ENCODE measurements around the gene PELI2.

PELI2 gene

DNA sequence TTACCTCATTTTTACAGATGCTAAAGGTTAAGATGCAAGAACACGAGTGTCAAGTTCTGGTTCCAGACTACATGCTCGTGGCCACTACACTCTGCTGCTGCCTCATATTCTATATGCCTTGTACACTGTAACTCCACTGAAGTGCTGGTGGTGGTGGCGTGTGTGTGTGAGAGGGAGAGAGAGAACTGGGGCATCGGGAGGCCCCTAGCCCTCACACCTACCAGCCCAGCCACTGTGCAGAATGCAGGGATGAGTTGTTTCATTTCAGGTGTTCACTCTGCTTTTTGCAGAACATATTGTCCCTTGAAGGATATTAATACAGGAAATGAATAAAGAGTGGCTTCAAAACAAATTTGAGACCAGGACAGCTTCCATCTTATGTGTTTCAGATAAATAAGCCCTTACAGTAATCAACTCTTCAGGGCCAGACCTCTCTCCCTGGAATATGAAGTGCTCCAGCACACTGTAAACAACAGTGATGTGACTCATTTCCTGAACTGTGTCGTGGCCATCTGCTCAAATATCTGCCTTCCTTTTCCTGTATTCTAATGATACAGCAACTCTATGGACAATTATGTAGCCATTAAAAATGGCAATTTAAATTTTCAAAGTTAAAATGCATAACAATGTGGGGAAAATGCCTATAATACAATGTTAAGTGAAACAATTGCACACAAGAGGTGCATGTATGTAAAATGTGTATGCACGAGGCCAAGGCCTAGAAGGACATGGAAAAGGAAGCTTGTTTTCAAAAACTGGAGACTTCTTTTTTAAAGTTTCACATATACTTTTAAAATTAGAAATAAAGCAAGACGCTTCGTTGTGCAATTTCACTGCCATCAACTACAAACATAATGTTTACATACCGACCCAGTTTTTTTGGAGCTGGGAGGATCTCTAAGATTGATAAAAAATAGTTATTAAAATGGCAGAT is 215.4 kb downstream of the PELI2 start:
- Histone ChIP-seq H3K36me3 (ENCODE audit: insufficient read depth, low read length) (no peaks in the 10 kb centered on the region), H3K27me3 (ENCODE audit: insufficient read depth, low read length) (no peaks in the 10 kb centered on the region), H2AFZ (ENCODE audit: low read depth, low read length) (no peak overlapping the region), H3K4me3 (ENCODE audit: low read length) (no peak overlapping the region), H3K4me1 (ENCODE audit: insufficient read depth, low read length) (no peaks in the 10 kb centered on the region), H3K9me3 (ENCODE audit: low read length) (no peaks in the 10 kb centered on the region)

DNA sequence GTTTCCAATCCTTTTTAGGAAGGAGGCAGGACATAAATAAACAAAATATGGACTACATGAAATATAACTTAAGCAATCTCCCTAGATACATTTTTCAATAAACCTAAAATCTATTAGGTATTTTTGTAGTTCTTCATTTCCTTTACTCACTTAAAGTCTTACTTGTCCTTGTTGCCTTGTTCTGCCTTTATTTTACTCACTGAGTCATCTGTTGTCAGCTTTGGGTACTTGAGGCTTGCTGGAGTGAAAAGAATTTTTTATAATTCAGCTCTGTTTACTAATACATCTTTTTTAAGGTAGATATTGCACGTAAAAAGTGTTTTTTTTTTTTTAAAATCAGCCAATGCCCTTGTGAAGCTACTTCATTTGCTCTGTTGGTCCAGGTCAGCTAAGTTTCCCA is 216.2 kb downstream of the PELI2 start:
- no peak overlapping the region for H3K4me3 ChIP-seq (ENCODE audit: low read length)
- no peak overlapping the region for H2AFZ ChIP-seq (ENCODE audit: low read depth, low read length)
- H3K4me1 ChIP-seq (ENCODE audit: insufficient read depth, low read length) = no peaks in the 10 kb centered on the region
- no peaks in the 10 kb centered on the region for H3K36me3 ChIP-seq (ENCODE audit: insufficient read depth, low read length)
- H3K27me3 ChIP-seq (ENCODE audit: insufficient read depth, low read length) = no peaks in the 10 kb centered on the region
- H3K9me3 ChIP-seq (ENCODE audit: low read length) = no peaks in the 10 kb centered on the region

DNA sequence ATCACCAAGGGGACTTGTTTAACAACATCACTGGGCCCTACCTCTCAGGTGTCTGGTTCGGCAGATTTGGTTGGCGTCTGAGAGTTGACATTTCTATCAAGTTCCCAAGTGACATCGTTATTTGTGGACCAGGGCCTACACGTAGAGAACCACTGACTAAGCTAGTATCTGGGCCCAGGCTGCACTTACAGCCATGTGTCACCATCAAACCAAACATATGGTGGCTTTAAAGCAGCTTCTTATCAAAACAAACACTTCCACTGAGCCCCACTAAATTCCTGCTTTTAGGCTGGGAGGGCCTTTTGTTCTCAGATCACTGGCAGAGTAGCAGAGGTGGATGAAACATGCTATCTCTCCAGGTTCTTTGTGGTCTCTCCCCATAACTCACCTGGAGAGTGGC is 220.5 kb downstream of the PELI2 start:
- Histone ChIP-seq H3K9me3 (ENCODE audit: low read length) (no peaks in the 10 kb centered on the region), H3K36me3 (ENCODE audit: insufficient read depth, low read length) (no peaks in the 10 kb centered on the region)

DNA sequence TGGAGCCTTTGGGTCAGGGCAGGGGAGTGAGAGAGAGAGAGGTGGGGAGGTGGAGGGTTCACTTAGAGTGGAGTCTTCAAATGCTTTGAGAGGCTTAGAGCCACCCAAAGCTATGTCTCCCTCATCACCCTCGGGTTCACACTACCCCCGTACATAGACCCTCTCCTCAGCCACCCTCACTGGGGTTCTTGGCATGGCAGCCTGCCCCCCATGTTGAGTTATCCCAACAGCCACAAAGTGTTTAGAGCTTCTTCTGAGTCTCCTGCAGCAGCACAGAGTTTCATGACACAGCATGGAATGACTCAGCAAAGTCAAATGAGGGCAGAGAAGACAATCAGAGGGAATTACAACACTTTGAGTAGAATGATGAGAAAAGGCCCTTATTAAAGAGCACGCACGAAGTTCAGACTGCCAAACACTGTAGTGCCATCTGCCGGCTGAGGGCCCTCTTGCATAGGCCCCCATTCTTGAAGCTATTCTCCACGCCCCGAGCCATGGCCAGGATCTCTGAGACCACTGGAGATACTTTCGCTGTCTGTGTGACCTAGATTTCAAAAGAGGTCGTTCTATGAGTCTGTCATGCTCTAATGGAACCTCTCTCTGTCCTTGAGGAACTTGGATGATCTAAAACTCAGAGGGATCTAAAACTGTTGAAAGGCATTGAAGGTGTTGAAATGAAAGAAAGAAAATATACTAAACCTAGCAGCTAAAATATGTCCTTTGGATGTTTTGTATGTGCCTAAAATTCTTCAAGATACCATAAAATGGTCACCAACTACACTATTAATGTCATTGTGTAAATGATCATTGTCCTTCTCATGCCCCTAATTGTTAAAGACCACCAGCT is 221.9 kb downstream of the PELI2 start:
- Histone ChIP-seq H3K36me3 (ENCODE audit: insufficient read depth, low read length) (no peaks in the 10 kb centered on the region), H3K27me3 (ENCODE audit: insufficient read depth, low read length) (no peaks in the 10 kb centered on the region), H2AFZ (ENCODE audit: low read depth, low read length) (no peak overlapping the region), H3K4me3 (ENCODE audit: low read length) (no peak overlapping the region), H3K4me1 (ENCODE audit: insufficient read depth, low read length) (no peaks in the 10 kb centered on the region), H3K9me3 (ENCODE audit: low read length) (no peaks in the 10 kb centered on the region)

More for the DNA sequence above, 220.5 kb downstream of the PELI2 start:
- no peaks in the 10 kb centered on the region for H3K4me1 ChIP-seq (ENCODE audit: insufficient read depth, low read length)
- H3K27me3 ChIP-seq (ENCODE audit: insufficient read depth, low read length) = no peaks in the 10 kb centered on the region
- no peak overlapping the region for H3K4me3 ChIP-seq (ENCODE audit: low read length)
- H2AFZ ChIP-seq (ENCODE audit: low read depth, low read length) = no peak overlapping the region

DNA sequence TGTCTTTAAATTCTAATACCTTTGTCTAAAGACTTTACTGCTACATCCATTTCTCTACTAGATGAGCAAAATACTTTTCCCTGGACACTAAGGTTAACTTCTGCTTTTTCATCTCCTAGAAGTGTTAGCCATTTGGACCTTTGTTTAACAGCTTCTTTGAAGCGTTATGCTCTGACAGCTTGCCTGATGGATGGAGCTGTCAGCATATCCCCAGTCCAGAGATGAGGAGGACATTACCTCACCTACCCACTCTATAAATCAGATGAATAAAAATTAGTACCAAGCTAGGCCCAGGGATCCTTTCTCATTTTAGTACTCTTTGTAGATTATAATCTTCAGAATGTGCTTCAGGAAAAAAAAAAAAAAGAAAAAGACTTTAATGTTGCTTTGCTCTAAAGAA is 222.7 kb downstream of the PELI2 start:
- H3K4me3 ChIP-seq (ENCODE audit: low read length) = no peak overlapping the region
- H3K4me1 ChIP-seq (ENCODE audit: insufficient read depth, low read length) = no peaks in the 10 kb centered on the region
- H3K9me3 ChIP-seq (ENCODE audit: low read length) = no peaks in the 10 kb centered on the region
- no peak overlapping the region for H2AFZ ChIP-seq (ENCODE audit: low read depth, low read length)
- no peaks in the 10 kb centered on the region for H3K36me3 ChIP-seq (ENCODE audit: insufficient read depth, low read length)
- H3K27me3 ChIP-seq (ENCODE audit: insufficient read depth, low read length) = no peaks in the 10 kb centered on the region

DNA sequence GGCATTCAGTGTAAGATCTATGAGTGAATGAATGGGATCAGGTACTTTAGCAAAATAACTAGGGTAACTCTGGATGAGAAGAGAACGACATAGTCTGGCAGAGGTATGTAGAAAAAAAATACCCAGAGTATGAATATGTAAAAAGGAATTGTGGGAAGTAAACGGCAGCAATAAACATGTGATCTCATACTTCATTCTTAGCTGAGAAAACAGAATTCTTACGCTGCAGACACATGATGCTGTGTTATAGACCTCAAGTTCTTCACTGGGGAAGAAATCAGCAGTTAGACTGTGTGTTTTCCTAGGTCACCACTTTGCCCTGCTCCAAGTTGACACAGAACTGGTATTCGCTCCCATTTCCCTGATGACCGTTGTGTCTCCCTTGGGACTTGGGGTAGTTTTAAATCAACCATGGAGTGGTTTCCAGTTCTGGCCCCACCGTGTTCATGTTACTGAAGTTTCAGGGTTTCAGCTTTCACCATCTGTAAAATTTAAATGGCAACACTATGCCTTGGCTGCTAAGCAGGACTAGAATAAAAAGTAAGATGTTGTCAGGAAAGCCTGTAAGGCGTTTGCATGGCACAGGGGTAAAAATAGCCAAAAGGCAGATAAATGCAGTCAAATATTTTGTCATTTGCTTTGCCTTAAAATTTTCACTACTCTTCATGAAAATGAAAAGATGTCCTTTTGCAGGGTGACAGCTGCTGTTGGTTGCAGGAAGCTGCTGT is 223.7 kb downstream of the PELI2 start:
- no peaks in the 10 kb centered on the region for H3K27me3 ChIP-seq (ENCODE audit: insufficient read depth, low read length)
- H3K4me1 ChIP-seq (ENCODE audit: insufficient read depth, low read length) = no peaks in the 10 kb centered on the region
- H3K4me3 ChIP-seq (ENCODE audit: low read length) = no peak overlapping the region
- no peak overlapping the region for H2AFZ ChIP-seq (ENCODE audit: low read depth, low read length)
- H3K9me3 ChIP-seq (ENCODE audit: low read length) = no peaks in the 10 kb centered on the region
- H3K36me3 ChIP-seq (ENCODE audit: insufficient read depth, low read length) = no peaks in the 10 kb centered on the region

DNA sequence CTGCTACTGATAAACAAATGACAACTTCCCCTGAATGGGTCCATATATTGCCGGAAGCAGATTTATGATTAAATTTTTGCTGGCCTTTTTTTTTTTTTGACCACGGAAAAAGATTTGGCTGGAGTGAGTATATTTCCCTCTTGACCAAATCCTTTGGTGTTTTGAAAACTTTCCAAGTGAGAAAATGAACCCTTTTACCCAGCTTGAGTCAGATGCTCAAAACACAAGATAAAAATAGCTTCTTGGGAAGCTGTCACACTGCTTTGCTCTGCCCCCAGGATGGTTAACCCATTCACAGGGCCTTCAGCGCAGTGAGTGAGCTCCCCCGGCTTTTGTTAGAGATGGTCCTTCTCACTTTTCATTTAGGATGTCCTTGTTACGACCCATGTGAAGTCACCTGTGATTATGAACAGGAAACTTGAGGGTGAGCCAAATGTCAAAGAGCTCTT is 224.3 kb downstream of the PELI2 start:
- no peak overlapping the region for H3K4me3 ChIP-seq (ENCODE audit: low read length)
- no peaks in the 10 kb centered on the region for H3K9me3 ChIP-seq (ENCODE audit: low read length)
- H2AFZ ChIP-seq (ENCODE audit: low read depth, low read length) = no peak overlapping the region
- no peaks in the 10 kb centered on the region for H3K27me3 ChIP-seq (ENCODE audit: insufficient read depth, low read length)
- H3K36me3 ChIP-seq (ENCODE audit: insufficient read depth, low read length) = no peaks in the 10 kb centered on the region
- H3K4me1 ChIP-seq (ENCODE audit: insufficient read depth, low read length) = no peaks in the 10 kb centered on the region

DNA sequence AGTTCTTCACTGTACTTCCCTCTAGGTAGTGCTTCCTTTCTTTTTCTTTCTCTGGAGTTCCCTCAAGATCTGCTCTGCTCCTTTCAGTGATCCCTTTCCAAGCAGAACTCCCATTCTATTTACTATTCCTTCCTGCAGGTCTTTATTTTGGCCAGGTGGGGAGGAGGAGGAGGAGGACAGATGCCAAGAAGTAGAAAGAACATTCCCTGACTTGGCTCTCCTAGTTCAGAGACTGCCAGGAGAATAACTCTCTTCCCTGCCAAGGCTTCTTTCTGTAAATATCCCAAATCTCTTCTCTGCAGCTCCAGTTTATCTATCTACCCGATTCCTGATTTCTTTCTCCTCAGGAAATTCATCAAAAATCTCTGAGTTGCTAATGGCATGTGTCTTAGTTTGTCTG is 231.7 kb downstream of the PELI2 start:
- Histone ChIP-seq H2AFZ (ENCODE audit: low read depth, low read length) (no peak overlapping the region), H3K36me3 (ENCODE audit: insufficient read depth, low read length) (no peaks in the 10 kb centered on the region), H3K4me3 (ENCODE audit: low read length) (no peak overlapping the region), H3K27me3 (ENCODE audit: insufficient read depth, low read length) (no peaks in the 10 kb centered on the region), H3K4me1 (ENCODE audit: insufficient read depth, low read length) (no peaks in the 10 kb centered on the region), H3K9me3 (ENCODE audit: low read length) (no peaks in the 10 kb centered on the region)
